HepG2 (cell line): ENCODE measurements around the gene CCL2. TPM values are rescaled to one million over a fixed set of nuclear protein-coding genes. Genes with fewer than 3 reads are reported as not detected.

Experiments
- ATAC-seq: fragments of 200-7000 bp; cut with Tn5 transposase; 3 replicates; pipeline ENCODE4 v1.9.1; 2020; ENCODE audit warnings: mild to moderate bottlenecking, moderate library complexity
- BruUV-seq: library from RNA; stranded (reverse); fragments of 400-500 nt; replicated peaks from 2 replicates; lab custom pipeline; 2021; lab: Mats Ljungman, UMichigan
- CTCF ChIA-PET: fragments of 300-600 bp; formaldehyde crosslinking; extraction: SDS; loops from one replicate; lab custom pipeline; 2021; ENCODE audit warnings: low total read pairs, inconsistent platforms, low intra/inter-chr PET ratio; lab: Yijun Ruan, JAX
- POLR2A ChIA-PET: fragments of 350-600 bp; sonication (Branson Sonifier 250); formaldehyde crosslinking; loops from one replicate; lab custom pipeline; 2020; ENCODE audit warnings: antibody characterized with exemption, inconsistent platforms; lab: Yijun Ruan, JAX
- DNase-seq: peaks from one replicate; pipeline ENCODE4 v3.0.0-alpha.2; 2015; ENCODE audit warnings: low spot score
- FAIRE-seq: peaks from 3 replicates; lab custom pipeline; 2011; peaks lifted over from hg19 to GRCh38; lab: Jason Lieb, UNC
- H2AFZ ChIP-seq: one replicate; pipeline ENCODE4 v1.6.1; 2011; ENCODE audit warnings: low read length, inconsistent platforms
- H3K27ac ChIP-seq: fragments of 300-600 bp; 3 replicates; pipeline ENCODE4 v1.8.0; 2011; ENCODE audit warnings: mixed run types, mild to moderate bottlenecking, mixed read lengths, low read length, inconsistent platforms; ENCODE audit not compliant: insufficient read depth; ENCODE audit errors: extremely low read length
- H3K27me3 ChIP-seq, 2 experiments: fragments of 200-600 bp in 1 of 2; 2 replicates in 1 of 2; 3 replicates in 1 of 2; pipeline versions ENCODE4 v1.6.0 to v1.8.0; 2011; ENCODE audit warnings: low read length in 2 of 2, mild to moderate bottlenecking in 2 of 2, moderate library complexity in 2 of 2, inconsistent platforms in 1 of 2; ENCODE audit not compliant: insufficient read depth in 2 of 2, control insufficient read depth in 1 of 2
- H3K36me3 ChIP-seq, 2 experiments: fragments of 200-600 bp in 1 of 2; replicated peaks in 1 of 2; 2 replicates in 1 of 2; 3 replicates in 1 of 2; pipeline versions ENCODE4 v1.5.1 to v1.8.0; 2011; ENCODE audit warnings: low read length in 2 of 2, inconsistent platforms in 1 of 2; ENCODE audit not compliant: insufficient read depth in 2 of 2, control insufficient read depth in 1 of 2
- H3K4me1 ChIP-seq: 2 replicates; pipeline ENCODE4 v1.5.1; 2012; ENCODE audit warnings: low read length, inconsistent platforms; ENCODE audit not compliant: insufficient read depth
- H3K4me2 ChIP-seq: 2 replicates; pipeline ENCODE4 v1.6.0; 2011; ENCODE audit warnings: low read depth, low read length, inconsistent platforms
- H3K4me3 ChIP-seq, 3 experiments: fragments of 200-600 bp in 1 of 3; sonication (generic), shearing (Covaris generic) in 1 of 3; replicated peaks in 1 of 3; 2 replicates each; pipeline ENCODE4 v1.5.1; 2011 to 2016; ENCODE audit warnings: low read length in 3 of 3, inconsistent platforms in 2 of 3, low read depth in 2 of 3, mild to moderate bottlenecking in 2 of 3, control low read depth in 1 of 3, mixed read lengths in 1 of 3; ENCODE audit not compliant: insufficient read depth in 1 of 3
- H3K79me2 ChIP-seq: one replicate; pipeline ENCODE4 v1.6.1; 2011; ENCODE audit warnings: low read length, inconsistent platforms; ENCODE audit not compliant: insufficient read depth
- H3K9ac ChIP-seq: 2 replicates; pipeline ENCODE4 v1.6.0; 2011; ENCODE audit warnings: mild to moderate bottlenecking, low read depth, low read length, inconsistent platforms; ENCODE audit not compliant: insufficient read depth
- H3K9me3 ChIP-seq: 2 replicates; pipeline ENCODE4 v1.5.1; 2012; ENCODE audit warnings: mild to moderate bottlenecking, low read length
- H4K20me1 ChIP-seq: 2 replicates; pipeline ENCODE4 v1.6.0; 2011; ENCODE audit warnings: inconsistent platforms, mild to moderate bottlenecking, low read length, moderate library complexity; ENCODE audit not compliant: insufficient read depth
- IRX3 ChIP-seq: sonication (generic); formaldehyde crosslinking; IDR thresholded peaks from 2 replicates; pipeline ENCODE4 v1.8.1; 2023; ENCODE audit warnings: mild to moderate bottlenecking, low read depth, missing genetic modification reagents, borderline replicate concordance
- KAT7 ChIP-seq: IDR thresholded peaks from 2 replicates; pipeline ENCODE4 v1.6.1; 2018; ENCODE audit warnings: borderline replicate concordance, missing compliant biosample characterization
- NR2F2 ChIP-seq: IDR thresholded peaks from 2 replicates; pipeline ENCODE4 v1.6.1; 2012; ENCODE audit warnings: low read depth, inconsistent platforms, borderline replicate concordance
- PHB2 ChIP-seq: fragments of 450-650 bp; IDR thresholded peaks from 2 replicates; pipeline ENCODE4 v1.6.1; 2018; ENCODE audit not compliant: partially characterized antibody
- SP5 ChIP-seq: IDR thresholded peaks from 2 replicates; pipeline ENCODE4 v1.6.1; 2016; ENCODE audit warnings: low read depth, borderline replicate concordance
- SYNCRIP ChIP-seq: fragments of 200-400 bp; formaldehyde crosslinking; IDR thresholded peaks from 2 replicates; pipeline ENCODE4 v1.6.1; 2018; ENCODE audit warnings: mild to moderate bottlenecking, low read depth, low read length; ENCODE audit not compliant: insufficient read depth
- ZNF616 ChIP-seq: sonication (generic); formaldehyde crosslinking; IDR thresholded peaks from 2 replicates; pipeline ENCODE4 v1.5.0; 2020; ENCODE audit warnings: low read depth, mild to moderate bottlenecking, missing genetic modification reagents
- WGBS: methylation state at CpG from one replicate; pipeline ENCODE4 v1.1.6; 2017; ENCODE audit warnings: low lambda C conversion rate; 5-methylcytosine and 5-hydroxymethylcytosine counted together
- in situ Hi-C: cut with HindIII; loops from 2 replicates; pipeline ENCODE4 v1.10.0; 2017; ENCODE audit warnings: low pct_unique_long_range_greater_than_20kb; ENCODE audit not compliant: extremely low pct_ligation_motif_present
- intact Hi-C: fragments of 100-400 bp; cut with micrococcal nuclease; formaldehyde crosslinking; loops from one replicate; pipeline ENCODE4 v1.10.0; 2022; ENCODE audit not compliant: unreplicated experiment
- polyA plus RNA-seq, 8 experiments: library from polyadenylated mRNA; depleted of rRNA in 3 of 8; stranded (reverse) in 7 of 8; unstranded in 1 of 8; fragments of >200 nt; fragmentation: Illumina TruSeq in 4 of 8; extraction: Trizol in 4 of 8; gene quantifications; 2 replicates each; pipeline versions ENCODE4 v1.2.1 to v1.2.3, GENCODE V29; 2011 to 2016; ENCODE audit warnings: low read depth in 4 of 8, missing spikeins in 1 of 8, mixed read lengths in 1 of 8; ENCODE audit not compliant: insufficient read depth in 1 of 8
- total RNA-seq, 5 experiments: library from RNA; depleted of rRNA; stranded (reverse); fragments of >200 nt; fragmentation: Illumina TruSeq; extraction: Trizol; gene quantifications; 2 replicates each; pipeline ENCODE4 v1.2.3, GENCODE V29; 2016; ENCODE audit warnings: low read depth in 1 of 5
- TF ChIP-seq, protein P1 (sequence below): IDR thresholded peaks from 2 replicates; pipeline ENCODE4 v1.6.1; 2016; ENCODE audit warnings: mild to moderate bottlenecking, missing biosample characterization, missing genetic modification reagents
- TF ChIP-seq, protein P2 (sequence below), 2 experiments: fragments of 450-650 bp in 1 of 2; sonication (generic) in 1 of 2; formaldehyde crosslinking in 1 of 2; IDR thresholded peaks; 2 replicates each; pipeline versions ENCODE4 v1.6.1 to v1.8.0; 2016 to 2022; ENCODE audit warnings: antibody characterized with exemption in 1 of 2, mild to moderate bottlenecking in 1 of 2, missing genetic modification reagents in 1 of 2

The CCL2 gene
- total and polyA plus RNA-seq, 2 of the 13 experiments (the other 11 are each of a cell fraction or from before 2014, with no cell fraction given), result not detected

DNA sequence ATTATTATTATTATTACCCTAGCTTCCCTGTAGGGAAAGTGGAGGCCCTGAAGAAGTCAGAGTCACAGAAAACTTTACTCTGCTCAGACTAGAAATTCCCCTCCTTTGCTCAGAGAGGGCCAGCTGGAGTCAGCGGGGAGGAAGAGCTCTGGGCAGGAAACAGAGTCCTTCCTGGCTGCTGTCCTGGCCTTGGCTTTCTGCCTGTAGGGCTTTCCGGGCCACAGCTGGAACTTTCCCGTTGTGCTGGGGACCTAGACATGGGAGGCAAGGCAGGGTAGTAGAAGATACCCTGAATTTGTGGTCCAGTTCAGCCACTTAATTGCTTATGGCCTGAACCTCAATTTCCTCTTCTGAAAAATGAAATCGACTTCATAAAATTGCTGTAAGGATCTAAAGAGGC is 14.0 kb upstream of the CCL2 start:
- no peak for DNase-seq
- ChIA-PET CTCF (no interaction called here), POLR2A (no interaction called here)
- no TSS peak for BruUV-seq
- no peak for ATAC-seq
- no peak for FAIRE-seq
- Histone ChIP-seq H3K27ac (no peak overlapping the region), H3K4me1 (no peaks in the 10 kb centered on the region), H2AFZ (no peak overlapping the region), H3K27me3 (no peaks in the 10 kb centered on the region; a peak in 2 of 5 replicates), H3K9ac (no peak overlapping the region), H3K79me2 (no peaks in the 10 kb centered on the region), H3K4me2 (no peak overlapping the region), H3K36me3 (no peaks in the 10 kb centered on the region), H3K4me3 (no peak overlapping the region), H3K9me3 (no peaks in the 10 kb centered on the region), H4K20me1 (no peaks in the 10 kb centered on the region)
- in situ Hi-C loops, result no loop called here
- intact Hi-C loops, result no loop called here
- WGBS, result 0% methylated on average over 2 of the region's 4 CpGs
- no peak for TF ChIP-seq SP5 (CRISPR knock-in tag)
- TF ChIP-seq, protein P1, sequence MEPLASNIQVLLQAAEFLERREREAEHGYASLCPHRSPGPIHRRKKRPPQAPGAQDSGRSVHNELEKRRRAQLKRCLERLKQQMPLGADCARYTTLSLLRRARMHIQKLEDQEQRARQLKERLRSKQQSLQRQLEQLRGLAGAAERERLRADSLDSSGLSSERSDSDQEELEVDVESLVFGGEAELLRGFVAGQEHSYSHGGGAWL (CRISPR knock-in tag), result no peak
- TF ChIP-seq ZNF616 (CRISPR knock-in tag), result no peak
- no peak for TF ChIP-seq PHB2
- TF ChIP-seq KAT7 (CRISPR knock-in tag), result no peak
- TF ChIP-seq, protein P2, sequence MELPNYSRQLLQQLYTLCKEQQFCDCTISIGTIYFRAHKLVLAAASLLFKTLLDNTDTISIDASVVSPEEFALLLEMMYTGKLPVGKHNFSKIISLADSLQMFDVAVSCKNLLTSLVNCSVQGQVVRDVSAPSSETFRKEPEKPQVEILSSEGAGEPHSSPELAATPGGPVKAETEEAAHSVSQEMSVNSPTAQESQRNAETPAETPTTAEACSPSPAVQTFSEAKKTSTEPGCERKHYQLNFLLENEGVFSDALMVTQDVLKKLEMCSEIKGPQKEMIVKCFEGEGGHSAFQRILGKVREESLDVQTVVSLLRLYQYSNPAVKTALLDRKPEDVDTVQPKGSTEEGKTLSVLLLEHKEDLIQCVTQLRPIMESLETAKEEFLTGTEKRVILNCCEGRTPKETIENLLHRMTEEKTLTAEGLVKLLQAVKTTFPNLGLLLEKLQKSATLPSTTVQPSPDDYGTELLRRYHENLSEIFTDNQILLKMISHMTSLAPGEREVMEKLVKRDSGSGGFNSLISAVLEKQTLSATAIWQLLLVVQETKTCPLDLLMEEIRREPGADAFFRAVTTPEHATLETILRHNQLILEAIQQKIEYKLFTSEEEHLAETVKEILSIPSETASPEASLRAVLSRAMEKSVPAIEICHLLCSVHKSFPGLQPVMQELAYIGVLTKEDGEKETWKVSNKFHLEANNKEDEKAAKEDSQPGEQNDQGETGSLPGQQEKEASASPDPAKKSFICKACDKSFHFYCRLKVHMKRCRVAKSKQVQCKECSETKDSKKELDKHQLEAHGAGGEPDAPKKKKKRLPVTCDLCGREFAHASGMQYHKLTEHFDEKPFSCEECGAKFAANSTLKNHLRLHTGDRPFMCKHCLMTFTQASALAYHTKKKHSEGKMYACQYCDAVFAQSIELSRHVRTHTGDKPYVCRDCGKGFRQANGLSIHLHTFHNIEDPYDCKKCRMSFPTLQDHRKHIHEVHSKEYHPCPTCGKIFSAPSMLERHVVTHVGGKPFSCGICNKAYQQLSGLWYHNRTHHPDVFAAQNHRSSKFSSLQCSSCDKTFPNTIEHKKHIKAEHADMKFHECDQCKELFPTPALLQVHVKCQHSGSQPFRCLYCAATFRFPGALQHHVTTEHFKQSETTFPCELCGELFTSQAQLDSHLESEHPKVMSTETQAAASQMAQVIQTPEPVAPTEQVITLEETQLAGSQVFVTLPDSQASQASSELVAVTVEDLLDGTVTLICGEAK (IDR thresholded peaks at IDR 0.05), result no peak
- TF ChIP-seq, protein P2 (CRISPR knock-in tag; IDR thresholded peaks at IDR 0.05), result no peak
- TF ChIP-seq NR2F2, result no peak
- TF ChIP-seq SYNCRIP, result no peak
- TF ChIP-seq IRX3 (CRISPR knock-in tag), result no peak
